Measurements from ENCODE around the gene ACBD6.
"Not testable (repeated sequence)": the region's sequence is repeated elsewhere in the genome, so short reads cannot be mapped to it uniquely, and the experiment has no call there.

- TF ChIP-seq, protein P1, sequence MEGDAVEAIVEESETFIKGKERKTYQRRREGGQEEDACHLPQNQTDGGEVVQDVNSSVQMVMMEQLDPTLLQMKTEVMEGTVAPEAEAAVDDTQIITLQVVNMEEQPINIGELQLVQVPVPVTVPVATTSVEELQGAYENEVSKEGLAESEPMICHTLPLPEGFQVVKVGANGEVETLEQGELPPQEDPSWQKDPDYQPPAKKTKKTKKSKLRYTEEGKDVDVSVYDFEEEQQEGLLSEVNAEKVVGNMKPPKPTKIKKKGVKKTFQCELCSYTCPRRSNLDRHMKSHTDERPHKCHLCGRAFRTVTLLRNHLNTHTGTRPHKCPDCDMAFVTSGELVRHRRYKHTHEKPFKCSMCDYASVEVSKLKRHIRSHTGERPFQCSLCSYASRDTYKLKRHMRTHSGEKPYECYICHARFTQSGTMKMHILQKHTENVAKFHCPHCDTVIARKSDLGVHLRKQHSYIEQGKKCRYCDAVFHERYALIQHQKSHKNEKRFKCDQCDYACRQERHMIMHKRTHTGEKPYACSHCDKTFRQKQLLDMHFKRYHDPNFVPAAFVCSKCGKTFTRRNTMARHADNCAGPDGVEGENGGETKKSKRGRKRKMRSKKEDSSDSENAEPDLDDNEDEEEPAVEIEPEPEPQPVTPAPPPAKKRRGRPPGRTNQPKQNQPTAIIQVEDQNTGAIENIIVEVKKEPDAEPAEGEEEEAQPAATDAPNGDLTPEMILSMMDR (IDR thresholded peaks at IDR 0.05; ENCODE audit: low read depth, low read length, missing input control), result not testable (repeated sequence)
- TF ChIP-seq REST (IDR thresholded peaks at IDR 0.05); YY1 (IDR thresholded peaks at IDR 0.05); GABPA (IDR thresholded peaks at IDR 0.05 in 1 of 2, conservative IDR thresholded peaks at IDR 0.05 in 1 of 2); ATF3 (IDR thresholded peaks at IDR 0.05); RAD21 (IDR thresholded peaks at IDR 0.05); FOXA1 (IDR thresholded peaks at IDR 0.05): not testable (repeated sequence)
- TF ChIP-seq, protein P2, sequence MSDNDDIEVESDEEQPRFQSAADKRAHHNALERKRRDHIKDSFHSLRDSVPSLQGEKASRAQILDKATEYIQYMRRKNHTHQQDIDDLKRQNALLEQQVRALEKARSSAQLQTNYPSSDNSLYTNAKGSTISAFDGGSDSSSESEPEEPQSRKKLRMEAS (IDR thresholded peaks at IDR 0.05), result not testable (repeated sequence)
Observed at GRCh38 chr1:180549770-180550169, 47.4 kb upstream of the ACBD6 start.

Measured in liver (tissue), 3 donors.